OCI-LY1 (cell line): ENCODE data around the gene TMEM213.

Source experiments
- CTCF ChIP-seq: fragments of 200-600 bp; sonication (generic), shearing (Covaris generic); IDR thresholded peaks from 2 replicates; pipeline ENCODE4 v1.5.1; 2017; ENCODE audit warnings: mild to moderate bottlenecking, antibody characterized with exemption, low read length, moderate library complexity, mixed read lengths
- EZH2 ChIP-seq: fragments of 200-600 bp; sonication (generic), shearing (Covaris generic); IDR thresholded peaks from 2 replicates; pipeline ENCODE4 v1.8.0; 2017; ENCODE audit warnings: borderline replicate concordance, mixed run types, mild to moderate bottlenecking, antibody characterized with exemption, low read length, moderate library complexity, mixed read lengths

GRCh38 chr7:138878051-138878450 lies 80.3 kb downstream of the TMEM213 start:
- no peak for TF ChIP-seq CTCF
- TF ChIP-seq EZH2 = no peak
